NCI-H524 (cell line): Measurements from ENCODE around the gene PPP4R1.
"Not testable (repeated sequence)": the region's sequence is repeated elsewhere in the genome, so short reads cannot be mapped to it uniquely, and the experiment has no call there.

Experiments
- DNase-seq, 2 experiments: peaks; one replicate each; lab custom pipeline; 2025; lab: John Stamatoyannopoulos, UW

Gene PPP4R1

GRCh38 chr18:9630444-9630843 is 16.1 kb upstream of the PPP4R1 start:
- no peak for DNase-seq

- DNase-seq = peak in 1 of 2 experiments; percentile 55
Observed at GRCh38 chr18:9629709-9630108, 15.3 kb upstream of the PPP4R1 start.

- DNase-seq = no peak
Observed at GRCh38 chr18:9628984-9629383, 14.6 kb upstream of the PPP4R1 start.

- DNase-seq = no peak
Observed at GRCh38 chr18:9627642-9628041, 13.3 kb upstream of the PPP4R1 start.

- no peak for DNase-seq
Observed at GRCh38 chr18:9619990-9620389, 5.6 kb upstream of the PPP4R1 start.

- no peak for DNase-seq
Observed at GRCh38 chr18:9619545-9619944, 5.2 kb upstream of the PPP4R1 start.

GRCh38 chr18:9619056-9619455 is 4.7 kb upstream of the PPP4R1 start:
- no peak for DNase-seq

- DNase-seq = no peak
Observed at GRCh38 chr18:9617006-9617542, 2.7 kb upstream of the PPP4R1 start.

- DNase-seq = no peak
Observed at GRCh38 chr18:9616049-9616448, 1.7 kb upstream of the PPP4R1 start.

- DNase-seq = no peak
Observed at GRCh38 chr18:9615280-9615797, 980 bp upstream of the PPP4R1 start.

- peak; percentile 18 to 58 for DNase-seq
Observed at GRCh38 chr18:9613550-9614400, 584 bp downstream of the PPP4R1 start.

- DNase-seq = no peak
Observed at GRCh38 chr18:9612977-9613376, 1.4 kb downstream of the PPP4R1 start.

- DNase-seq = peak; percentile 37 to 60
Observed at GRCh38 chr18:9612215-9612830, 2.0 kb downstream of the PPP4R1 start.

GRCh38 chr18:9609190-9609589 is 5.2 kb downstream of the PPP4R1 start:
- DNase-seq = no peak

GRCh38 chr18:9608728-9609127 is 5.6 kb downstream of the PPP4R1 start:
- no peak for DNase-seq

- no peak for DNase-seq
Observed at GRCh38 chr18:9608298-9608697, 6.1 kb downstream of the PPP4R1 start.

- not testable (repeated sequence) for DNase-seq
Observed at GRCh38 chr18:9607111-9607510, 7.2 kb downstream of the PPP4R1 start.

- DNase-seq = no peak
Observed at GRCh38 chr18:9606039-9606438, 8.3 kb downstream of the PPP4R1 start.

GRCh38 chr18:9604348-9604747 is 10.0 kb downstream of the PPP4R1 start:
- DNase-seq = no peak

GRCh38 chr18:9599328-9599727 is 15.0 kb downstream of the PPP4R1 start:
- DNase-seq = no peak

- no peak for DNase-seq
Observed at GRCh38 chr18:9597609-9598008, 16.8 kb downstream of the PPP4R1 start.

GRCh38 chr18:9596843-9597526 is 17.4 kb downstream of the PPP4R1 start:
- DNase-seq = no peak
